HepG2 (cell line): ENCODE measurements around the gene CCT3. TPM values are rescaled to one million over a fixed set of nuclear protein-coding genes. Genes with fewer than 3 reads are reported as not detected.

Experiments
- HMG20A ChIP-seq: IDR thresholded peaks from 2 replicates; pipeline ENCODE4 v1.6.1; 2016; ENCODE audit warnings: borderline replicate concordance
- IRF9 ChIP-seq: sonication (generic); formaldehyde crosslinking; IDR thresholded peaks from 2 replicates; pipeline ENCODE4 v1.8.0; 2022; ENCODE audit warnings: missing genetic modification reagents, mild to moderate bottlenecking, borderline replicate concordance
- KLF6 ChIP-seq: IDR thresholded peaks from 2 replicates; pipeline ENCODE4 v1.8.0; 2016; ENCODE audit warnings: missing biosample characterization, missing genetic modification reagents
- POLR2AphosphoS2 ChIP-seq: IDR thresholded peaks from 2 replicates; pipeline ENCODE4 v1.6.1; 2011; ENCODE audit warnings: low read depth, low read length, improper control_type of control experiment
- PRDM15 ChIP-seq: sonication (generic); formaldehyde crosslinking; IDR thresholded peaks from 2 replicates; pipeline ENCODE4 v1.4.0; 2020; ENCODE audit warnings: missing genetic modification reagents
- RELA ChIP-seq: sonication (generic); formaldehyde crosslinking; IDR thresholded peaks from 2 replicates; pipeline ENCODE4 v1.4.0; 2020; ENCODE audit warnings: missing genetic modification reagents
- STAT5B ChIP-seq: sonication (generic); formaldehyde crosslinking; IDR thresholded peaks from 2 replicates; pipeline ENCODE4 v1.4.0; 2020; ENCODE audit warnings: missing genetic modification reagents
- TCF7L2 ChIP-seq: IDR thresholded peaks from 2 replicates; pipeline ENCODE4 v1.6.1; 2011; ENCODE audit warnings: mild to moderate bottlenecking, low read depth, low read length, moderate library complexity
- ZBTB10 ChIP-seq: sonication (generic); formaldehyde crosslinking; IDR thresholded peaks from 2 replicates; pipeline ENCODE4 v1.4.0; 2020; ENCODE audit warnings: missing genetic modification reagents, borderline replicate concordance
- ZBTB20 ChIP-seq: sonication (generic); formaldehyde crosslinking; IDR thresholded peaks from 2 replicates; pipeline ENCODE4 v1.8.1; 2023; ENCODE audit warnings: missing genetic modification reagents, low read depth, mild to moderate bottlenecking, borderline replicate concordance
- ZBTB37 ChIP-seq: sonication (generic); formaldehyde crosslinking; IDR thresholded peaks from 2 replicates; pipeline ENCODE4 v1.4.0; 2020; ENCODE audit warnings: mild to moderate bottlenecking, missing genetic modification reagents
- ZMAT5 ChIP-seq: sonication (generic); formaldehyde crosslinking; IDR thresholded peaks from 2 replicates; pipeline ENCODE4 v1.5.0; 2020; ENCODE audit warnings: mild to moderate bottlenecking, low read depth, missing genetic modification reagents, borderline replicate concordance
- ZNF235 ChIP-seq: sonication (generic); formaldehyde crosslinking; IDR thresholded peaks from 2 replicates; pipeline ENCODE4 v1.8.1; 2023; ENCODE audit warnings: mild to moderate bottlenecking, missing genetic modification reagents, borderline replicate concordance
- ZNF280B ChIP-seq: sonication (generic); formaldehyde crosslinking; IDR thresholded peaks from 2 replicates; pipeline ENCODE4 v1.5.0; 2020; ENCODE audit warnings: missing genetic modification reagents, mild to moderate bottlenecking, borderline replicate concordance
- ZNF839 ChIP-seq: sonication (generic); formaldehyde crosslinking; IDR thresholded peaks from 2 replicates; pipeline ENCODE4 v1.4.0; 2020; ENCODE audit warnings: missing genetic modification reagents, mild to moderate bottlenecking, borderline replicate concordance
- polyA plus RNA-seq, 8 experiments: library from polyadenylated mRNA; depleted of rRNA in 3 of 8; stranded (reverse) in 7 of 8; unstranded in 1 of 8; fragments of >200 nt; fragmentation: Illumina TruSeq in 4 of 8; extraction: Trizol in 4 of 8; gene quantifications; 2 replicates each; pipeline versions ENCODE4 v1.2.1 to v1.2.3, GENCODE V29; 2011 to 2016; ENCODE audit warnings: low read depth in 4 of 8, missing spikeins in 1 of 8, mixed read lengths in 1 of 8; ENCODE audit not compliant: insufficient read depth in 1 of 8
- total RNA-seq, 5 experiments: library from RNA; depleted of rRNA; stranded (reverse); fragments of >200 nt; fragmentation: Illumina TruSeq; extraction: Trizol; gene quantifications; 2 replicates each; pipeline ENCODE4 v1.2.3, GENCODE V29; 2016; ENCODE audit warnings: low read depth in 1 of 5

The CCT3 gene
- total and polyA plus RNA-seq, 2 of the 13 experiments (the other 11 are each of a cell fraction or from before 2014, with no cell fraction given): 319 to 615 TPM

GRCh38 chr1:156371553-156372264 is 33.6 kb upstream of the CCT3 start (continued):
- TF ChIP-seq ZBTB10 (CRISPR knock-in tag): no peak; the same call in 1 of the 2 replicates
- TF ChIP-seq ZNF235 (CRISPR knock-in tag): peak; percentile 78; the same call in 1 of the 2 replicates
- peak; percentile 89 for TF ChIP-seq HMG20A (CRISPR knock-in tag)
- TF ChIP-seq ZNF280B (CRISPR knock-in tag): peak; percentile 28; the same call in 1 of the 2 replicates
- no peak for TF ChIP-seq ZNF839 (CRISPR knock-in tag)
- no peak for TF ChIP-seq POLR2AphosphoS2
- peak; percentile 65; the same call in 1 of the 2 replicates for TF ChIP-seq ZBTB37 (CRISPR knock-in tag)
- TF ChIP-seq TCF7L2: peak; percentile 97
- TF ChIP-seq ZBTB20 (CRISPR knock-in tag): peak; percentile 50
- TF ChIP-seq STAT5B (CRISPR knock-in tag): peak; percentile 89; the same call in 1 of the 2 replicates
- peak; percentile 81; the same call in 1 of the 2 replicates for TF ChIP-seq IRF9
- no peak for TF ChIP-seq KLF6
- TF ChIP-seq ZMAT5: no peak
- peak; percentile 83 for TF ChIP-seq PRDM15 (CRISPR knock-in tag)
- TF ChIP-seq RELA: 0 out of 2 replicates have a peak, but pooled peaks have one; percentile 78
